OCI-LY7 (cell line): Measurements from ENCODE around the gene PAN3.

Experiments
- CTCF ChIP-seq: fragments of 200-600 bp; sonication (generic); conservative IDR thresholded peaks from 2 replicates; pipeline ENCODE4 v1.5.1; 2014; ENCODE audit warnings: mild to moderate bottlenecking, antibody characterized with exemption, low read length, moderate library complexity, mixed read lengths
- EZH2phosphoT487 ChIP-seq: fragments of 200-600 bp; sonication (generic); IDR thresholded peaks from 2 replicates; pipeline ENCODE4 v1.6.1; 2018; ENCODE audit warnings: low read depth, borderline replicate concordance, mild to moderate bottlenecking, mixed run types, antibody characterized with exemption, low read length, moderate library complexity, mixed read lengths

- TF ChIP-seq CTCF (no peak), EZH2phosphoT487 (no peak)
Observed at GRCh38 chr13:28328271-28328607, 189.9 kb downstream of the PAN3 start.
